ENCODE data around the gene PLIN5. TPM values are rescaled to one million over a fixed set of nuclear protein-coding genes. Genes with fewer than 3 reads are reported as not detected.

The PLIN5 gene
- polyA plus RNA-seq, 3 donors, result 0.28 to 3.0 (median 0.58) TPM

DNA sequence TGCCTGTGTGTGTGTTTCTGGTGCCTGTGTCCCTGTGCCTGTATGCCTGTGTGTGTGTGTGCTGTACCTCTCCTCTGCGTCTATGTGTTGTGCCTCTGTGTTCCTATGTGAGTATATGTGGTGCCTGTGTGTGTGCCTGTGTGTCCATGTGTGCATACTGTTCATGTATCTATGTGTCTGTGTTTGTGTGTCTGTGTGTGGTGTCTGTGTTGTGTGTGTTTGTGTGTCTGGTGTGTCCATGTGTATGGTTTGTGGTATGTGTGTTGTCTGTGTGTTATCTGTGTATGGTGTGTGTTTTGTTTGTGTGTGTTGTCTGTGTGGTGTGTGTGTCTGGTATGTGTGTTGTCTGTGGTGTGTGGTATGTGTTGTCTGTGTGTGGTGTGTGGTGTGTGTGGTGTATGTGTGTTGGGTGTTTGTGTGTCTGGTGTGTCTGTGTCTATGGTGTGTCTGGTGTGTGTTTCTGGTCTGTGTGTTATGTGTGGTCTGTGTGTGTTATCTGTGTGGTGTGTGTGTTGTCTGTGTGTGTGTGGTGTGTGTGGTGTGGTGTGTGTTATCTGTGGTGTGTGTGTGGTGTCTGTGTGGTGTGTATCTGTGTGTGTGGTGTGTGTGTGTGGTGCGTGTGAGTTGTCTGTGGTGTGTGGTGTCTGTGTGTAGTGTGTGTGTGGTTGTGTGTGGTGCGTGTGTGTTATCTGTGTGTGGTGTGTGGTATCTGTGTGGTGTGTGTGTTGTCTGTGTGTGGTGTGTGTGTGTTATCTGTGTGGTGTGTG, 42.5 kb downstream of the PLIN5 start:
- intact Hi-C loops (cut with micrococcal nuclease), result no loop called here
- TF ChIP-seq, protein P1, sequence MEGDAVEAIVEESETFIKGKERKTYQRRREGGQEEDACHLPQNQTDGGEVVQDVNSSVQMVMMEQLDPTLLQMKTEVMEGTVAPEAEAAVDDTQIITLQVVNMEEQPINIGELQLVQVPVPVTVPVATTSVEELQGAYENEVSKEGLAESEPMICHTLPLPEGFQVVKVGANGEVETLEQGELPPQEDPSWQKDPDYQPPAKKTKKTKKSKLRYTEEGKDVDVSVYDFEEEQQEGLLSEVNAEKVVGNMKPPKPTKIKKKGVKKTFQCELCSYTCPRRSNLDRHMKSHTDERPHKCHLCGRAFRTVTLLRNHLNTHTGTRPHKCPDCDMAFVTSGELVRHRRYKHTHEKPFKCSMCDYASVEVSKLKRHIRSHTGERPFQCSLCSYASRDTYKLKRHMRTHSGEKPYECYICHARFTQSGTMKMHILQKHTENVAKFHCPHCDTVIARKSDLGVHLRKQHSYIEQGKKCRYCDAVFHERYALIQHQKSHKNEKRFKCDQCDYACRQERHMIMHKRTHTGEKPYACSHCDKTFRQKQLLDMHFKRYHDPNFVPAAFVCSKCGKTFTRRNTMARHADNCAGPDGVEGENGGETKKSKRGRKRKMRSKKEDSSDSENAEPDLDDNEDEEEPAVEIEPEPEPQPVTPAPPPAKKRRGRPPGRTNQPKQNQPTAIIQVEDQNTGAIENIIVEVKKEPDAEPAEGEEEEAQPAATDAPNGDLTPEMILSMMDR (IDR thresholded peaks at IDR 0.05), result no peak

DNA sequence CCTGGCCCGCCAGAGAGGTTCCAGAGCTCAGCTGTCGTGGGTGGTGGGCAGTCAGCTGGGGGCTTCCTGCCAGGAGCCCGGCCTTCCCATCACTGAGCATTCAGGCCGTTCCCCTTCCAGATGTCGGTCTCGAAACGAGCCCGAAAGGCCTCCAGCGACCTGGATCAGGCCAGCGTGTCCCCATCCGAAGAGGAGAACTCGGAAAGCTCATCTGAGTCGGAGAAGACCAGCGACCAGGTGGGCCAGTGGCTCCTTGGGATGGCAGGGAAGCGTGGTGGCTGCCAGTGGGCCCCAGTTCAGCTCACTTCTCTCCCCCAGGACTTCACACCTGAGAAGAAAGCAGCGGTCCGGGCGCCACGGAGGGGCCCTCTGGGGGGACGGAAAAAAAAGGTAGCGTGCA, 43.6 kb downstream of the PLIN5 start:
- no peak overlapping the region for H3K4me3 Mint-ChIP-seq
- H3K27ac Mint-ChIP-seq, result no peak overlapping the region
- Histone ChIP-seq H3K79me2 (ENCODE audit: insufficient read depth, low read length) (no peaks in the 10 kb centered on the region), H3K4me1 (ENCODE audit: control insufficient read depth in 1 of 2, insufficient read depth in 2 of 2, low read length in 2 of 2) (no peaks in the 10 kb centered on the region), H3K9ac (ENCODE audit: insufficient read depth, low read length, poor library complexity, severe bottlenecking) (no peak overlapping the region), H3K4me3 (replicated peaks in 1 of 3; ENCODE audit: low read depth in 2 of 3, low read length in 3 of 3) (no peak overlapping the region), H2AFZ (ENCODE audit: insufficient read depth, low read depth, low read length, poor library complexity, severe bottlenecking) (no peak overlapping the region), H4K20me1 (ENCODE audit: insufficient read depth, low read length) (no peaks in the 10 kb centered on the region), H3K36me3 (replicated peaks in 1 of 2; ENCODE audit: control insufficient read depth in 1 of 2, insufficient read depth in 2 of 2, low read length in 2 of 2) (peaks cover 61 to 76% of the 10 kb centered on the region in 2 donors), H3K4me2 (replicated peaks; ENCODE audit: extremely low read depth, low read length, poor library complexity, severe bottlenecking) (no peak overlapping the region), H3K27me3 (ENCODE audit: control insufficient read depth in 2 of 2, insufficient read depth in 2 of 2, low read length in 2 of 2) (no peaks in the 10 kb centered on the region), H3K27ac (ENCODE audit: low read depth in 1 of 2, low read length in 2 of 2) (no peak overlapping the region), H3K9me3 (replicated peaks in 1 of 2; ENCODE audit: control insufficient read depth in 1 of 2, insufficient read depth in 1 of 2, low read length in 2 of 2) (no peaks in the 10 kb centered on the region)
- H3K27me3 Mint-ChIP-seq (ENCODE audit: low read depth in 3 of 3), result no peaks in the 10 kb centered on the region
- DNase-seq, result no peak
- peaks cover 0 to 2% (median 0%) of the 10 kb centered on the region in 7 donors for H3K9me3 Mint-ChIP-seq
- 98% methylated on average over 19 of the region's 21 CpGs for WGBS (ENCODE audit: insufficient coverage)
- TF ChIP-seq, protein P1 (IDR thresholded peaks at IDR 0.05), result no peak
- intact Hi-C loops (cut with micrococcal nuclease), result no loop called here
- H3K36me3 Mint-ChIP-seq, result peaks cover 10 to 48% of the 10 kb centered on the region in 2 donors
- H3K4me1 Mint-ChIP-seq, result no peaks in the 10 kb centered on the region

More for the DNA sequence above, 42.5 kb downstream of the PLIN5 start:
- Histone ChIP-seq H3K27ac (ENCODE audit: low read depth in 1 of 2, low read length in 2 of 2) (no peak overlapping the region), H3K4me2 (replicated peaks; ENCODE audit: extremely low read depth, low read length, poor library complexity, severe bottlenecking) (no peak overlapping the region), H3K36me3 (replicated peaks in 1 of 2; ENCODE audit: control insufficient read depth in 1 of 2, insufficient read depth in 2 of 2, low read length in 2 of 2) (peaks cover 63 to 82% of the 10 kb centered on the region in 2 donors), H2AFZ (ENCODE audit: insufficient read depth, low read depth, low read length, poor library complexity, severe bottlenecking) (no peak overlapping the region), H3K79me2 (ENCODE audit: insufficient read depth, low read length) (no peaks in the 10 kb centered on the region), H3K9me3 (replicated peaks in 1 of 2; ENCODE audit: control insufficient read depth in 1 of 2, insufficient read depth in 1 of 2, low read length in 2 of 2) (no peaks in the 10 kb centered on the region), H3K9ac (ENCODE audit: insufficient read depth, low read length, poor library complexity, severe bottlenecking) (no peak overlapping the region), H3K27me3 (ENCODE audit: control insufficient read depth in 2 of 2, insufficient read depth in 2 of 2, low read length in 2 of 2) (no peaks in the 10 kb centered on the region), H3K4me3 (replicated peaks in 1 of 3; ENCODE audit: low read depth in 2 of 3, low read length in 3 of 3) (no peak overlapping the region), H3K4me1 (ENCODE audit: control insufficient read depth in 1 of 2, insufficient read depth in 2 of 2, low read length in 2 of 2) (no peaks in the 10 kb centered on the region), H4K20me1 (ENCODE audit: insufficient read depth, low read length) (no peaks in the 10 kb centered on the region)
- H3K4me3 Mint-ChIP-seq, result no peak overlapping the region
- H3K4me1 Mint-ChIP-seq, result no peaks in the 10 kb centered on the region
- H3K36me3 Mint-ChIP-seq, result peaks cover 3 to 48% of the 10 kb centered on the region in 2 donors
- no peak overlapping the region for H3K27ac Mint-ChIP-seq
- no peaks in the 10 kb centered on the region for H3K27me3 Mint-ChIP-seq (ENCODE audit: low read depth in 3 of 3)
- DNase-seq, result no peak
- H3K9me3 Mint-ChIP-seq, result peaks cover 0 to 2% (median 0%) of the 10 kb centered on the region in 7 donors
- 100% methylated on average over 3 of the region's 3 CpGs for WGBS (ENCODE audit: insufficient coverage)

Data from CD14-positive monocyte (primary cell).